ENCODE results near the gene SEMA4F.

Gene SEMA4F

DNA sequence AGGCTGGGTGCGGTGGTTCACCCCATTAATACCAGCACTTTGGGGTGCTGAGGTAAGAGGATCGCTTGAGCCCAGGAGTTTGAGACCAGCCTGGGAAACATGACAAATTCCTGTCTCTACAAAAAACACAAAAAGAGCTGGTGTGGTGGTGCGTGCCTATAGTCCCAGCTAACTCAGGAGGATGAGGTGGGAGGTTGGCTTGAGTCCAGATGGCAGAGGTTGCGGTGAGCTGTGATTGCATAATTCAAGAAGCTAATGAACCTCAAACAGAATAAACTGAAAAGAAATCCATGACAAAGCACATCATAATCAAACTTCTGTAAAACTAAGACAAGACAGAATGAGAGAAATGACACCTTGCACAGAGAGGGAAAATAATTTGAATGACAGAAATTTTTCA lies 54.8 kb downstream of the SEMA4F start:
- no peak for DNase-seq

GRCh38 chr2:74712223-74713053 lies 58.4 kb downstream of the SEMA4F start:
- no peak for DNase-seq

DNA sequence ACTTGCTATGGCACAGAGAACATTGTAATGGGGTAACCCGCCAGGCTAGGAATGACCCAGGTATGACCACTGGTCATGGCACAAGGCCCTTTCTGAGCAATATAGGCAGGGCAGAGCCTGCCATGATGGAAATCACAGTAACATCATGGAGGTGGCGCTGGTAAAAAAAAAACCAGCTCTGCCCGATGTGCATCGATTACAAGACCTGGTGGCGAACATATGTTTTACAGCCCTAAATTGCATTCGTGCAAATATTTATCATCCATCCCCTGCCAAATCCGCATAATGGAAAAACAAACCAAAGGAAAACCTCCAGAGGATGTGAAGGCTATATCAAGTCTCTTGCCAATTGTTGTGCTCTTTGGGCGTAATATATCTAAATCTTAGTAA lies 60.6 kb downstream of the SEMA4F start:
- DNase-seq = no peak

DNA sequence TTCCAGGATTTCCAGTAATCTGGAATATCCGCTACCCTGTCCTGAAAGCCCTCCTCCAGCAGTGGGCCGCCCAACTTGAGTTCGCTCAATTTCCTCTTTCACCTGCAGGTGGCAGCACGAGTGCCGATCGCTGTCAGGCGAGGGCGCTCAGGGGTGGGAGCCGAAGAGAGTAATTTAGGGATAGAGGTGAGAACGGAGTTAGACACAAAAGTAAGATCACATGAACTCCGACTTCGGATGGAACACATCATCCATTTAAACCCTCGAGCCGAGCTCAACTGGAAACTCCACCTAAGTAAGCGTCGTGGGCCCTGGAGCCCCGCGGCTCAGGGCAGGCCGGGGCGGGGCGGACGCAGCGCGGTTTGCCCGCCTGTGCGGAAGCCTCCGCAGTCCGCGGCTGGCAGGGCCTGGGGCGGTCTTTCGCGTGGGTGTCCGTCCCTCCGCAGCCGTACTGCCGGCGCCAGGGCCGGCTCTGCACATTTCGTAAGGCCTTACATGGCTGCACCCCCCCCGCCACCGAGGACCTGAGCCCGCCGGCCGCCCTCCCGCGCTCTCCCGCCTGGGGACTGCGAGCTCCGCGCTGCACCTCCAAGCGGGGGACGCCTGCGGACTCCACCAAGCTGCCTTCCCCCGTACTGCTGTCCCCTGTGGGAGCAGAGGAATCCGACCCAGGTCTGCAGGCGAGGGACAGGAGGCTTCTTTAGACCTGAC lies 61.2 kb downstream of the SEMA4F start:
- DNase-seq = peak; percentile 69

- DNase-seq = no peak
Measured at GRCh38 chr2:74715880-74716279, 61.8 kb downstream of the SEMA4F start.

GRCh38 chr2:74719066-74719465 lies 65.0 kb downstream of the SEMA4F start:
- DNase-seq = no peak

DNA sequence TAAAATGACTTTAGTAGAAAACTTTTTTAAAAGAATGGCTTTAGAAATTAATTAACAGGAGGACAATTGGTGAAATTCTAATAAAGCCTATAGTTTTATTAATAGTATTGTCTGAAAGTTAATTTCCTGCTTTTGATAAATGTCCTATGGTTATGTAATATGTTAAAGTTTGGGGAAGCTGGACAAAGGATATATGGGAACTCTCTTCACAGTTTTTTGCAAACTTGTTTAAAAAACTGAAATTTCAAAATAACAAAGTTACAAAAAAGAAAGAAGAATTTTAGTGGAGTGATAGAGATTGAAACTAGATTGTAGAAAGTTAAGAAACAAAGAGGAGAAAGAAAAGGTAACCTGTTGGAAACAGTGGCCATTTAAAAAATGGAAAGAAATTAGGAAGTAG lies 67.3 kb downstream of the SEMA4F start:
- DNase-seq = no peak

DNA sequence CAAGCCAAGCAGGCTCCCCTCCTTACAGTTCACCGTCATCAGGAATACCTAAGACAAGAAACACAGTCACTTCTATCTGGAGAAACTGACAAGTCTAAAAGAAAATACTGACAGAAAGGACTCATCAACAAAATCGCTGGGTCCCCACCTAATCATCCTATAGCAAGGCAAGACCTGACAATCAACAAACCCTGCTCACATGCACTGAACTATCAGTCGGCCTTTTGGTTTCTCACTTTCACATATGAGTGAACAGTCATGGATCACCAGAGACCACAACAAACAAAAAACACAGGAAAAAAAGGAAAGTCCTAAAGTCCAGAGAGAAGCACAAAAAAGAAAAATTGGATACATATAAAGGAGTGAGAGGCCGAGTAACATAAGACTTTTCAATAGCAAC lies 70.4 kb downstream of the SEMA4F start:
- DNase-seq = no peak

DNA sequence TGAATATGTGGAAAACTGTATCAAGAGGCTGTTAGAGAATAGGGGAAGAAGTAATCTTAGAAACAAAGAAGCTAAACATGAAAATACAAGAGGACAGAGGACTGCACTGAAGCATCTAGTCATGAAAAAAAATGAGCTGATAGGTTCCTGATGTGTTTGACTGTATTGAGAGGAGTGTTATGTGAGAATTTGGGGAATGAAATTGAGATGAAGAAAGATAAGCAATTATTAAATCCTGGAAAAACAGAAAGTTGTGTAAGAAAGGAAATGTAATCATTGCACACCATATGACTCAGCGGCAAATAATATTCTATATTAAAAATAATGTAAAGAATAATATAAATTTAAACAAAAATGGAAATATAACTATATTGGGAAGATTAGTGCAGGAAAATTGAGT lies 71.2 kb downstream of the SEMA4F start:
- DNase-seq = no peak

DNA sequence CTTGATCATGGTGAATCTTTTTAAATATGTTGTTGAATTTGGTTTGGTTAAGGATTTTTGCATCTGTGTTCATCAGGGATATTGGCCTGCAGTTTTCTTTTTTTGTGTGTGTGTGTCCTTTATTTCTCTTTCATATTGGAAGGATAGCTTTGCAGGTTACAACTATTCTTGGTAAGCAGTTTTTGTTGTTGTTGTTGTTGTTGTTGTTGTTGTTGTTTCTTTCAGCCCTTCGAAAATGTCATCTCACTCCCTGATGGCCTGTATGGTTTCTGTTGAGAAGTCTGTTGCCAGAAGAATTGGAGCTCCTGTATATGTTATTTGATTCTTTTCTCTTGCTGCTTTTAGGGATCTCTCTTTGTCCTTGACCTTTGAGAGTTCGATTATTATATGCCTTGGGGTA lies 74.8 kb downstream of the SEMA4F start:
- no peak for DNase-seq

- no peak for DNase-seq
Measured at GRCh38 chr2:74730530-74730929, 76.5 kb downstream of the SEMA4F start.
